H7 (cell line): ENCODE data around the gene TOR3A. TPM values are rescaled to one million over a fixed set of nuclear protein-coding genes. Genes with fewer than 3 reads are reported as not detected.
A peak's percentile ranks its signal among the peaks of the same experiment; 100 is the strongest.

Experiments used
- DNase-seq: peaks from one replicate; pipeline ENCODE4 v3.0.0; 2012
- H3K27me3 ChIP-seq: 2 replicates; pipeline ENCODE4 v1.6.0; 2011; ENCODE audit warnings: mild to moderate bottlenecking, low read length; ENCODE audit not compliant: control insufficient read depth, insufficient read depth
- H3K36me3 ChIP-seq: replicated peaks from 2 replicates; pipeline ENCODE4 v1.5.1; 2011; ENCODE audit warnings: low read length; ENCODE audit not compliant: control insufficient read depth, insufficient read depth
- H3K4me3 ChIP-seq: 2 replicates; pipeline ENCODE4 v1.5.1; 2011; ENCODE audit warnings: low read depth, mild to moderate bottlenecking, control low read depth, low read length, moderate library complexity; ENCODE audit not compliant: insufficient read depth
- total RNA-seq: library from RNA; depleted of rRNA; stranded (reverse); fragments of >200 nt; shearing (Covaris generic); gene quantifications from 2 replicates; pipeline ENCODE4 v1.2.3, GENCODE V29; 2014

Gene TOR3A
- total RNA-seq, 1 experiment from 2014 or later: 25.3 TPM

DNA sequence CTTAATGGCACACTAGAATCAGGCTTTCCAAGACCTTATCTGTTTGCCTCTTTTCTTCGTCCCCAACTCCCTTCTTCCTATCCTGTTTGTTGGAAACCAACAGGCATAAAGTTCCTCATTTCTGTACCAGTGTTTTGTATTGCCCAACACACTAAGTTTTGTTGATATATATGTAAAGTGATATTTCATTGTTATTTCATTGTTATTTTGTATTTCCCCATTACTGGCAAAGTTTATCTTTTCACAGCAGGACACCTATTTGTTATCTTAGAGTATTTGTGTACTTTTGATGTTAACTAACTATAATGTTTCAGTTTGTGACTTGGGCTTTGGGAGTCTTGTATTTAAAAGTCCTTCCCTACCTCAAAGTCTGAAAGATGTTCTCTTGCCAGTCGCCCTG, 29.1 kb upstream of the TOR3A start:
- Histone ChIP-seq H3K27me3 (no peaks in the 10 kb centered on the region), H3K36me3 (no peaks in the 10 kb centered on the region), H3K4me3 (no peak overlapping the region)
- DNase-seq: no peak

DNA sequence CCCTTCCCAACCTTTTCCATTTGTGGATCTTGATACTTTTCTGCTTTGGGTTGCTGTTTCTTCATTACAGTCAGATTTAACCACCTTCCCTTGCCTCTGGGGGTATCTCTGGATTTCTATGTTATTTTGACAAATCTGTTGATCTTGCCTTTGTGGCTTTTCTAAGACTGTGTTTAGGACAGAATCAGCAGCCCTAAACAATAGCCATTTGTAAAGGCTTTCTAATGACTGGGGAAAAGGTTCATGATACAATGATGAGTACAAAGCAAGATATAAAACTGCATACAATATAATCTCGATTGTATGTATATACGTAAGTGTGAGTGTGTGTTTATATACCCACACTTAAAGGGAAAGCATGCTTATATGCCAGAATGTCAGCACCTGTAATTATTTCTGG, 28.4 kb upstream of the TOR3A start:
- DNase-seq: no peak
- H3K4me3 ChIP-seq: no peak overlapping the region
- no peaks in the 10 kb centered on the region for H3K36me3 ChIP-seq
- H3K27me3 ChIP-seq: no peaks in the 10 kb centered on the region

DNA sequence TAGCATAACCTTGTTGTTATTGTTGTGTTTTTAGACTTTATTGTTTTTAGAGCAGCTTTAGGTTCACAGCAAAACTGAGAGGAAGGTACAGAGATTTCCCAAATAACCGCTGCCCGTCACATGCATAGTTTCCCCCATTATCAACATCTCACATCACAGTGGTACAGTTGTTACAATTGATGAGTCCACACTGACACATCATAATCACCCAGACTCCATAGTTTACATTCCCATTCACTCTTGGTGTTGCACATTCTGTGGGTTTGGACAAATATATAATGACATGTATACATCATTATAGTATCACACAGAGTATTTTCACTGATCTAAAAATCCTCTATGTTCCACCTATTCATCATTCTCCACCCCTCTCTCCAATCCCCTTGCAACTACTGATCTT, 25.9 kb upstream of the TOR3A start:
- no peak overlapping the region for H3K4me3 ChIP-seq
- no peak for DNase-seq
- no peaks in the 10 kb centered on the region for H3K36me3 ChIP-seq
- H3K27me3 ChIP-seq: no peaks in the 10 kb centered on the region

DNA sequence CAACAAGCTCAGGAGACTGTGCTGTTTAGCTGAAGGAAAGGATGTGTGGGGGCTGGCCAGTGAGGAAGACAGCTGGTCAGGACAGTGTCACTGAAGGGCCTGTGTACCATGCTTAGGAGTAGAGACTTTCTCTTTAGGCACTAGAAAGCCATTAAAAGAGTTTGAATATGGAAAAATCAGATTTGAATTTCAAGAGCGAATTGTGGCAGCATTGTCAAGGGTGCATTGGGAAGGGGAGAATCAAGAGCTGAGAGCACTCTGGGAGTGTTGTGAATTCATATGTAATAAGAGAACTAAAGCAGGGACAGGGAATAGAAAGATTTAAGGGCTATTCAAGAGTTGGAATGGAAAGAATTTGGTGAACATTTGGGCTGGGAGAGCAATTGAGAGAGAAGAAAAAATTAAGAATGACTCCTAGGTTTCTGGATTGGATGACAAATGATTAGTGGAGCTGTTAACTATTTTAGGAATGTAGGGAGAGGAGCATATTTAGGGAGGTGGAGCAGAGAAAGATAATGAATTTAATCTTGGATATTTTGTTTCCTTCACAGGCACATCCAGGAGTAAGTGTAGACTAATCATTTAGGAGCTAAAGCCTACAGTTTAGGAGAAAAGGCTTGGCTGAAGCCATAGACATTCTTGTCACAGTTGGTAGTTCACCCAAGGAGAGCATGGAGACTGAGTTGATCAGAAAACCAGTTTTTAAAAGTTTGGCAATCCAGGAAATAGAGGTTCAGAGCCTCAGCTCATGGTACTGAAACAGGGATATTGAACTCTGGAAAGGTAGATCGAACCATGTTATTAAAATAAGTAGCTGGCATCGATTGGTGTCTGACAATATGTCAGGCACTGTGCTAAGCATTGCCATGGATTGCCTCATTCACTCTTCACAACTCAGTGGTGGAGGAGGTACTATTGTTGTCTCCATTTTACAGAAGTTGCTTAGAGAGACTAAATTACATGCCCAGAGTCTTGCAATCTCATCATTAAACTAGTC, 23.1 kb upstream of the TOR3A start:
- DNase-seq: no peak
- no peaks in the 10 kb centered on the region for H3K36me3 ChIP-seq
- no peaks in the 10 kb centered on the region for H3K27me3 ChIP-seq
- no peak overlapping the region for H3K4me3 ChIP-seq

DNA sequence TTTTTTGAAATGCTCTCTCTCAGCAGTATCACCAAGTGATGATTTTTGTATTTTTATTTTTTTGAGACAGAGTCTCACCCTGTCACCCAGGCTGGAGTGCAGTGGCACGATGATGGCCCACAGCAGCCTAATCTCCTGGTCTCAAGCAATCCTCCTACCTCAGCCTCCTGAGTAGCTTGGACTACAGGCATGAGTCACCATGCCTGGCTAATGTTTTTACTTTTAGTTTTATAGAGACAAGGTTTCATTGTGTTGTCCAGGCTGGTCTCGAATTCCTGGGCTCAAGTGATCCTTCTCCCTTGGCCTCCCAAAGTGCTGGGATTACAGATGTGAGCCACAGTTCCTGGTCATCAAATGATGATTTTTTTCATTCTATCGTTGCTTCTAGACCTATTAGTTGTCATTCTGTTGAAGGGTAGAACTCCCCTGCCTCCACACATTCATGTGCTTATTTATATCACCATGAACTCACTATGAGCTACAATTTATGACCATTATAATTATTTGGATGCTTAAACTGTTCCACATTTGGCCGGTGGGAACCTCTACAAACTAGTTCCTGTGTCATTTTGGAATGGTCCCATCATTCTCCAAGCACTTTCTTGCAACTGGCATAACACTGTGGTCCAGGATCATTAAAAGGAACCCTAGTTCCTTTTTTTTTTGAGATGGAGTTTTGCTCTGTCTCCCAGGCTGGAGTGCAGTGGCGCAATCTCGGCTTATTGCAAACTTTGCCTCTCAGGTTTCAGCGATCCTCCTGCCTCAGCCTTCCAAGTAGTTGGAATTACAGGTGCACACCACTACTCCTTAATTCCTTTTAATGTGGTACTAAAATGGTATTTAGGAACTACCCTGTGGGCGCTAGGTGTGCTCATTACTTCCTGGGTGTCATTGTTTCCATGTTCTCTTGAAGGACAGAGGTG, 20.2 kb upstream of the TOR3A start:
- DNase-seq: no peak
- H3K27me3 ChIP-seq: no peaks in the 10 kb centered on the region
- peaks cover 3% of the 10 kb centered on the region for H3K36me3 ChIP-seq
- H3K4me3 ChIP-seq: no peak overlapping the region

DNA sequence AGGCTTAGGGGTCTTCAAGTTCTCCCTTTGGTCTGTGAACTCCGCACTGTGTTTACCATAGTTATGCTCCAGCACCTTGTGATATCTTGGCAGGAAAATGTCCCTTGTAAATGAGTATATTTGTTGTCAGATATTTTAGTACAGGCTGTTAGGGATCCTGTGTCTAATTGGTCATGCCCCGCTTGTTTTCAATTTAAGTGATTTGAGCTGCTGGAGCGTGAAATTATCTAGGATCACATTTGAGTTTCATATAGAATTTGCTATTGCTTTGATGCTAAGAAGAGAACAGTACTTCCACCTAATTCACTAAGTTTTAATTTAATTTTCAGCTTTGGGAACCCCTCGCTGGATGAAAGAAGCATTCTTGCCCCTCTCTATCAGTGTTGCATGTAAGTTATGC, 15.4 kb upstream of the TOR3A start:
- Histone ChIP-seq H3K4me3 (no peak overlapping the region), H3K36me3 (peaks cover 3% of the 10 kb centered on the region), H3K27me3 (no peaks in the 10 kb centered on the region)

DNA sequence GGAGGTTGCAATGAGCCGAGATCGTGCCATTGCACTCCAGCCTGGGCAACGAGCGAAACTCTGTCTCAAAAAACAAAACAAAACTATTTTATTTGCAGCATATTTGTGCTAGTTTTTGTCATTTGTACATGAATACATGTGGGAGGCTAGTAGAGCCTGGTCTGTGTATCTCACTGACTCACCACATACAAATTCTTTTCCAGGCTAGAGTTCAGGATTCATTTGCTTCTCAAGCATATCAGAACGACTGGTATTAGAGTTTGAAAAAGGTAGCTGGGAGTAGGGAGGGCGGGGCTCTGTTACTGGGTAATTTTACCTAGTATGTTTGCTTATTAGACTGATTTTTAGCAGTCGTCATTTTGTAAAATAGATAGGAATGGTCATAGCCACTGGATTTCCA, 4.5 kb upstream of the TOR3A start:
- Histone ChIP-seq H3K4me3 (no peak overlapping the region), H3K27me3 (no peaks in the 10 kb centered on the region; the same call in 1 of the 2 replicates), H3K36me3 (no peaks in the 10 kb centered on the region)
- no peak for DNase-seq

More for the DNA sequence above, 15.4 kb upstream of the TOR3A start:
- DNase-seq: no peak

DNA sequence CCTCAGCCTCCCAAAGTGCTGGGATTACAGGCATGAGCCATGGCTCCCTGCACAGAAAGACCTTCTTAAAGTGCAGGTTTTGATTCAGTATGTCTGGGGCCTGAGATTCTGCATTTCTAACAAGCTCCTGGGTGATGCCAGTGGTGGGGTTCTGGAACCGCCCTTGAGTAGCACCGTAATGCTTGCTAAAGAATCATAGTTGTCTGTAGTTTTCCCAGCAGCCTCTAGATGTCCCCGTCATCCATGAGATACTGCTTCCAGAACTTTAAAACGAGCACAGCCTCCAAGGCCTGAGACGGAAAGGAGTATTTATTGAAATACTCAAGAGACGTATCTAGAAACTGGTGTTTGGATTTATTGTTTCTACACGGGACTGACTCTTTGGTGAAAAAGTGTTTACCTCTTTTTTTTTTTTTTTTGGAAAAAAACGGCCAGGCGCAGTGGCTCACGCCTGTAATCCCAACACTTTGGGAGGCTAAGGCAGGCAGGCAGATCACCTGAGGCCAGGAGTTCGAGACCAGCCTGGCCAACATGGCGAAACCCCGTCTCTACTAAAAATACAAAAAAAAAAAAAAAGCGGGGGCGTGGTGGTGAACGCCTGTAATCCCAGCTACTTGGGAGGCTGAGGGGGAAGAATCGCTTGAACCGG, 2.6 kb upstream of the TOR3A start:
- Histone ChIP-seq H3K36me3 (no peaks in the 10 kb centered on the region), H3K27me3 (peaks cover 3% of the 10 kb centered on the region; the same call in 1 of the 2 replicates), H3K4me3 (no peak overlapping the region)
- DNase-seq: peak; percentile 69

DNA sequence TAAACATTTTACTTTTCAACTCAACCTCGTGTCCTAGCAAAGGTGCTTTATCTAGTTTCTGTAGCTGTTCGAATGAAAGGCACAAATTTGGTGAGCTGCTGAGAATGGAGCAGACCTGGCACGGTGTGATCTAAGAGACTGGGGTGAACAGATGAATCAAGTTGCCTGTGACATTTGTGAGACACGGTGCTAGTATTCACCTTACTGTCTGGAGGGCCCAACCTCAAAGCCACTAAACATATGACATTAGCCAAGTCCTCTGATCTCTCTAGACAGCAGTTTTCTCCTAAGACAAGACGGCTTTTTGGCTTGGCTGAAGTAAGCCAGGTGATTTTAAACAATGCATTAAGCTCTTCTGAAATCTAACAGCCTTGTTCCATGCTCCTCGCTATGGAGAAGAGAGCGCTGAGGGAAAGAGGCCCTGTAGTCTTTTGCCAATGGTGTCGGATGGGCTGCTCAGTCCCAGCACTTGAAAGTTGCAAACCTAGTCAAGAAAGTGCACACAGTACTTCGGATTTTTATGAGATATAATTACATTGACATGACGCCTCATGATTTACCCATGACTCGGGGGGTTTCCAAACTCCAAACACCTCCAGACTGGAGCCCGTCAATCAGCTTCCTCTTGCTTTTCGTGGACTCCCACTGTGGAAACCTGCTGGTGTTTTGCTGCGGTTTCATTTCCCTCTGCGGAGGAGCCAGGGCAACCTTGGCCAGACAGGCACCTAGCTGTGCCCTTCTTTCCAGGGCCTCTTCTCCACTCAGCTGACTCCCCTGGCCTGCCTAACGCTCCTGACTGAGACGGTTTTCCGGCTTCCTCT, 794 bp upstream of the TOR3A start:
- no peak for DNase-seq
- H3K36me3 ChIP-seq: no peaks in the 10 kb centered on the region; the same call in 1 of the 2 replicates
- peak overlapping the region; percentile 92 for H3K4me3 ChIP-seq
- H3K27me3 ChIP-seq: peaks cover 3% of the 10 kb centered on the region; the same call in 1 of the 2 replicates

DNA sequence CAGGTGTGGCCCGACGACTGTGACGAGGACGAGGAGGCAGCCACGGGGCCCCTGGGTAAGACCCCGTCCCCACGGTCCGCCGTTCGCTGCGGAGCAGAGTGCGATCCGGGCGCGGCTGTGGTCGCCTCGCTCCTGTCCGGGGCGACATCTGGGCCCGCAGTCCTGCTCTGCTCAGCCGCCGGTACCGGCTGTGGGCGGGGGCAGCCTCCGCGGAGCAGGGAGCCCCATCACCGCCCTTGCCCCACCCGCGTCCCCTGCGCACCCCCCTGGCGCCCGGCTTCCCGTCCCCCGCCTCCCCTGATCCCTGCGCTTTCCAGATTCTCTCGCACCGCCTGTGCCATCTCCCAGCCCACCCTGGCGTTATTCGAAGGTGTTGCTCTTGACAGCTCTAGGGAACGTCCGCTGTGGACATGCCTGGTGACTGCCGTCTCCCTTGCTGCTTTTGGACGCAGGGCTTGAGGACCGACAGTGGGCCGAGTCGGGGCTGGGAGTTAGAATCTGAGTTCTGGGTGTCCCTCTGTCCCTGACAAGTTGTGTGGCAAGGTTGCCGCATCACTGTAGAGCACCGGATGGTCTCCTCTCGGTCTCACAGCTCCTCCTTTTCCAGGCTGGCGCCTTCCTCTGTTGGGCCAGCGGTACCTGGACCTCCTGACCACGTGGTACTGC, 596 bp downstream of the TOR3A start:
- Histone ChIP-seq H3K4me3 (peak overlapping the region; percentile 92), H3K36me3 (no peaks in the 10 kb centered on the region; the same call in 1 of the 2 replicates), H3K27me3 (peaks cover 3% of the 10 kb centered on the region; the same call in 1 of the 2 replicates)
- peak; percentile 76 for DNase-seq

DNA sequence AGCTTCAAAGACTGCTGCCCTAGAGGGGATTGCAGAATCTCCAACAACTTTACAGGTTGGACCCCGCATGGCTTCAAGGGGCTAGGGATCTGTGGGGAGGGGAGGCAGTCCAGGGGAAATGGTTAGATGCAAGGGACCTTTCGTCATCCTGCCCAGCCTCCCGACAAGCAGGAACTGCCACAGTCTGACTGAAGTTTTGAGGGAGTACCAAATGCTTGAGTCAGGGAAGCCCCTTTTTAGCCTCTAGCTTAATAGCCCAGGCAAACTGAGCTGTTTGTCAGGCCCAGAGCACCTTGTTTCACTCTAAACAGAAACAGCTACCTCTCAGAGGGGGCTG, 1.1 kb downstream of the TOR3A start:
- H3K27me3 ChIP-seq: peaks cover 3% of the 10 kb centered on the region; the same call in 1 of the 2 replicates
- peak overlapping the region; percentile 92 for H3K4me3 ChIP-seq
- no peak for DNase-seq
- H3K36me3 ChIP-seq: no peaks in the 10 kb centered on the region; the same call in 1 of the 2 replicates

DNA sequence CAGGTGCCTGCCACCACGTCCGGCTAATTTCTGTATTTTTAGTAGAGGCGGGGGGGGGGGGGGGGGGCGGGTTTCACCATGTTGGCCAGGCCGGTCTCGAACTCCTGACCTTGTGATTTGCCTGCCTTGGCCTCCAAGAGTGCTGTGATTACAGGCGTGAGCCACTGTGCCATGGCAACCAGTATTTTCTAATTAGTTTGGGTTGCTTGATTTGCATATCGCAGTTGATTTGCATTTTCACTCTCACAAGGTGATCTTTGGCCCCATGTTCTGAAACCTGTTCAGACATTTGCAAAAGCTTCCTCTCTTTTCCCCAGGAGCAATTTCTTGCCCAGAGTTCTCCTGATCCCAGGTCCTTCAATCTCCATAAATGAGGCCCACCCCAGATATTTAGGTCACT, 1.7 kb downstream of the TOR3A start:
- Histone ChIP-seq H3K36me3 (no peaks in the 10 kb centered on the region; the same call in 1 of the 2 replicates), H3K4me3 (no peak overlapping the region), H3K27me3 (peaks cover 3% of the 10 kb centered on the region; the same call in 1 of the 2 replicates)
- DNase-seq: no peak

DNA sequence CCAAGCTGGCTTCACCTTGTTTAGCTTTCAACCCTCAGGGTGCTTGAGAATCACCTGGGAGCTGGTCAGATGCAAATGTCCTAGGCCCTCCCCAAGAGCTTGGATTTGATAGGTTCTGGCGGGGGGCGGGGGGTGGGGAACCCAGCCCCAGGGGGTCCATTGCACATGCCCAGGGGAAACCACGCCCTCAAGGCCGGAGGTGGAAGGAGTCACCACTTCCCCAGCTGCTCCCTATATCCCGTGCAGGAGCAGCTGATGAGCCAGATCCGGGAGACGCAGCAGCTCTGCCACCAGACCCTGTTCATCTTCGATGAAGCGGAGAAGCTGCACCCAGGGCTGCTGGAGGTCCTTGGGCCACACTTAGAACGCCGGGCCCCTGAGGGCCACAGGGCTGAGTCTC, 5.8 kb downstream of the TOR3A start:
- H3K36me3 ChIP-seq: peaks cover 1% of the 10 kb centered on the region
- H3K4me3 ChIP-seq: peak overlapping the region; percentile 29
- DNase-seq: peak; percentile 97
- peaks cover under 1% of the 10 kb centered on the region; the same call in 1 of the 2 replicates for H3K27me3 ChIP-seq
